Hippocampal formation (tissue), 2 donors: ENCODE measurements around the gene MACROH2A2.
A peak's percentile ranks its signal among the peaks of the same experiment; 100 is the strongest.
"Not testable (repeated sequence)": the region's sequence is repeated elsewhere in the genome, so short reads cannot be mapped to it uniquely, and the experiment has no call there.

Source experiments
- DNase-seq, 2 donors: peaks; one replicate each; lab custom pipeline; 2025; lab: John Stamatoyannopoulos, UW

The MACROH2A2 gene

GRCh38 chr10:70101068-70101562 lies 48.5 kb downstream of the MACROH2A2 start:
- not testable (repeated sequence) for DNase-seq

GRCh38 chr10:70101668-70102067 lies 49.0 kb downstream of the MACROH2A2 start:
- no peak for DNase-seq

- no peak for DNase-seq
Observed at GRCh38 chr10:70106958-70107791, 54.5 kb downstream of the MACROH2A2 start.

- DNase-seq = no peak
Observed at GRCh38 chr10:70109064-70109729, 56.6 kb downstream of the MACROH2A2 start.

- no peak for DNase-seq
Observed at GRCh38 chr10:70111496-70111895, 58.9 kb downstream of the MACROH2A2 start.

GRCh38 chr10:70112071-70112470 lies 59.4 kb downstream of the MACROH2A2 start:
- no peak for DNase-seq

- no peak for DNase-seq
Observed at GRCh38 chr10:70114902-70115301, 62.3 kb downstream of the MACROH2A2 start.

GRCh38 chr10:70115948-70116682 lies 63.5 kb downstream of the MACROH2A2 start:
- peak; percentile 4 to 5 for DNase-seq

- DNase-seq = no peak
Observed at GRCh38 chr10:70117646-70118045, 65.0 kb downstream of the MACROH2A2 start.

GRCh38 chr10:70118196-70118595 lies 65.5 kb downstream of the MACROH2A2 start:
- no peak for DNase-seq

GRCh38 chr10:70119197-70119596 lies 66.6 kb downstream of the MACROH2A2 start:
- no peak for DNase-seq

- DNase-seq = no peak
Observed at GRCh38 chr10:70119623-70120022, 67.0 kb downstream of the MACROH2A2 start.

- DNase-seq = no peak
Observed at GRCh38 chr10:70120417-70120816, 67.8 kb downstream of the MACROH2A2 start.

- DNase-seq = no peak
Observed at GRCh38 chr10:70121281-70121949, 68.8 kb downstream of the MACROH2A2 start.

GRCh38 chr10:70122742-70123141 lies 70.1 kb downstream of the MACROH2A2 start:
- no peak for DNase-seq

- not testable (repeated sequence) for DNase-seq
Observed at GRCh38 chr10:70123166-70123565, 70.5 kb downstream of the MACROH2A2 start.

GRCh38 chr10:70123817-70124216 lies 71.2 kb downstream of the MACROH2A2 start:
- no peak for DNase-seq

GRCh38 chr10:70124415-70124814 lies 71.8 kb downstream of the MACROH2A2 start:
- DNase-seq = no peak

GRCh38 chr10:70124918-70125317 lies 72.3 kb downstream of the MACROH2A2 start:
- DNase-seq = no peak

- no peak for DNase-seq
Observed at GRCh38 chr10:70125918-70126552, 73.4 kb downstream of the MACROH2A2 start.

- DNase-seq = no peak
Observed at GRCh38 chr10:70126700-70127395, 74.2 kb downstream of the MACROH2A2 start.
